Large intestine (tissue), 3 donors: Measurements from ENCODE around the gene CCDC148. TPM values are rescaled to one million over a fixed set of nuclear protein-coding genes. Genes with fewer than 3 reads are reported as not detected.
A peak's percentile ranks its signal among the peaks of the same experiment; 100 is the strongest.
"Not testable (repeated sequence)": the region's sequence is repeated elsewhere in the genome, so short reads cannot be mapped to it uniquely, and the experiment has no call there.

Source experiments
- DNase-seq, 2 donors: peaks; one replicate each; pipeline versions ENCODE4 v3.0.0 to v3.0.0-alpha.2; 2013
- H3K27ac ChIP-seq: one replicate; pipeline ENCODE4 v1.5.1; 2013; ENCODE audit warnings: low read length
- H3K27me3 ChIP-seq: 2 replicates; pipeline ENCODE4 v1.6.1; 2013; ENCODE audit warnings: low read length; ENCODE audit not compliant: control insufficient read depth, insufficient read depth
- H3K36me3 ChIP-seq: 2 replicates; pipeline ENCODE4 v1.6.1; 2013; ENCODE audit warnings: low read length; ENCODE audit not compliant: control insufficient read depth, insufficient read depth
- H3K4me1 ChIP-seq: one replicate; pipeline ENCODE4 v1.6.1; 2013; ENCODE audit warnings: low read length; ENCODE audit not compliant: control insufficient read depth, insufficient read depth
- H3K4me3 ChIP-seq: one replicate; pipeline ENCODE4 v1.5.1; 2013; ENCODE audit warnings: low read length
- H3K9me3 ChIP-seq: one replicate; pipeline ENCODE4 v1.6.1; 2013; ENCODE audit warnings: mild to moderate bottlenecking, low read depth, low read length, moderate library complexity; ENCODE audit not compliant: control insufficient read depth
- WGBS: methylation state at CpG from one replicate; pipeline ENCODE4 v1.1.5; 2013; ENCODE audit warnings: low lambda C conversion rate; ENCODE audit not compliant: insufficient coverage; 5-methylcytosine and 5-hydroxymethylcytosine counted together
- polyA plus RNA-seq: library from polyadenylated mRNA; unstranded; fragments of 120-200 nt; gene quantifications from one replicate; pipeline ENCODE4 v1.2.1, GENCODE V29; 2013

CCDC148 gene
- polyA plus RNA-seq, 1 donor = 0.61 TPM

- 17% methylated on average over 1 of the region's 1 CpG for WGBS
- Histone ChIP-seq H3K4me3 (no peak overlapping the region), H3K9me3 (no peaks in the 10 kb centered on the region), H3K36me3 (no peaks in the 10 kb centered on the region), H3K4me1 (no peaks in the 10 kb centered on the region), H3K27ac (no peak overlapping the region), H3K27me3 (peaks cover 6% of the 10 kb centered on the region)
- peak; percentile 53 to 78 for DNase-seq
Measured at GRCh38 chr2:158232476-158232875, 224.1 kb downstream of the CCDC148 start.

DNA sequence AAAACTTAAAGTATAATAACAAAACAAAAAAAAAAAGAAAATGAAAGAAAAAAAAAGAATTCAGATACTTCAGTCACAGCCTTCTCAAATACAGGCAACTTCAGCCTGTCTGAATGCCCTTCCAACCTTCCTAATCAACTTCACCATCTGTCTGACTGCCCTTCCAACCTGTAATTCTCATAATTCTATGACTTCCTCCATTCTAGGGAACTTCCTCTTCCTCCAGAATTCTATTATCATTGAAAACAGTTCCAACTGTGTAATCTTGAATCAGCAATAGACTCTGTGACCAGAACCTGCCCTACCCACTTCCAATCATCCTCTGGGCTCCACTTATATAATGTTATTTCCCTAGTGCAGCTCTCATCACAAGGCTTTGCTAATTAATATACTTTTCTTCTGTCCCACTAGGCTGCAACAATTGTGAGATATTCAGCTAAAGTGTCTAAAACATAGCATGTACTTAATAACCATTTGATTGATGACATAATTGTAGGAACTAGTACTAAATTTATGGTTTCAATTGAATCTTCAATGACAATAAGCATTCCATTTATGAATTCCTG lies 227.5 kb downstream of the CCDC148 start:
- DNase-seq = no peak
- H3K27me3 ChIP-seq = peaks cover 6% of the 10 kb centered on the region
- no peaks in the 10 kb centered on the region for H3K4me1 ChIP-seq
- H3K9me3 ChIP-seq = no peaks in the 10 kb centered on the region
- no peak overlapping the region for H3K4me3 ChIP-seq
- no peaks in the 10 kb centered on the region for H3K36me3 ChIP-seq
- H3K27ac ChIP-seq = no peak overlapping the region

GRCh38 chr2:158223066-158223465 lies 233.5 kb downstream of the CCDC148 start:
- not testable (repeated sequence) for H3K9me3 ChIP-seq, H3K4me3 ChIP-seq, H3K27ac ChIP-seq, H3K27me3 ChIP-seq, H3K4me1 ChIP-seq, H3K36me3 ChIP-seq, DNase-seq
- WGBS = no CpG with 5 or more reads among the region's 8 CpGs

DNA sequence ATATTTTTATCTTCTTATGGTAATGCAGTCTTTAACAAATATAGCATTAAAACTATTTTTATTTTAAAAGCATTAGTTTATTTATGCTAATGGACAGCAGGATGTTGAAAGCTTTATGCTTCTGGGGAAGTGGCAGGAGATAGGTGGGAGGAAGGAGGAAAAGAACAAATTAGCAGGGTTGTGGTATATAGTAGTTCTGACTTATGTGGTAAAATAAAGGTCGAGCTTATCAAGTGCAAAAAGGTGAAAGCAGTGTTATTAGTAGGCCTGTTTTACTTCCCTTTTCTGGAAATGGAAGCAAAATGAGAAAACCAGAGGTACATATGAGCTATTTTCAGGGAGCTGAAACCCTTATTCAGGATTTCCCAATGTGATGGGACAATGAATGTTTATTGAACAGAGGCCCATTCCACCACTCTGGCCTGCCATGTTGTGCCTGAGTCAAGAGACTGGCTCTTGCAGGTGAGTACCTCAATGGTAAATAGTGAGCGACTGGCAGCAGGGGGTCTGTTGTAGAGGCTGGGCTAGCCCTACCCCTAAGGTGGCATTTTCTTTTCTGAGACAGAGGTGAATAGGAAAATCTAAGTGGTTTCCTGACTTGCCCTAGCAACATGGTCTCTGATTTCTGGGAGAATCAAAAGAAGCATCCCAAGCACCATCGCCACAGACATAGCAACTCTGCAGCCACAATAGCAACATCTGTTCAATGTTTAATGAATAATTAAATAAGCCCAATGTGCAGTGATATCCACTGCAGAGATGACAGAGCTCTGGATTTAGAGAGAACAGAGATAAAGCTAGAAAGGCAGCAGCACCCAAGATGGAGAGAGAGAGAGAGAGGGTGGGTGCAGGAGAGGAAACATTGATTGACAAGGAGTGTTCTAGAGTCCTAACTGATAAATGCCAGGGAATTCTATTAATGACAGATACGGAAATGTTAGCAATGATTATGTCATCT lies 235.2 kb downstream of the CCDC148 start:
- Histone ChIP-seq H3K27ac (no peak overlapping the region), H3K4me1 (no peaks in the 10 kb centered on the region), H3K36me3 (no peaks in the 10 kb centered on the region), H3K4me3 (no peak overlapping the region), H3K9me3 (no peaks in the 10 kb centered on the region), H3K27me3 (no peaks in the 10 kb centered on the region)
- WGBS = 88% methylated on average over 3 of the region's 4 CpGs
- no peak for DNase-seq

- no peaks in the 10 kb centered on the region for H3K36me3 ChIP-seq
- H3K9me3 ChIP-seq = no peaks in the 10 kb centered on the region
- H3K4me1 ChIP-seq = no peaks in the 10 kb centered on the region
- no peaks in the 10 kb centered on the region for H3K27me3 ChIP-seq
- H3K27ac ChIP-seq = no peak overlapping the region
- 96% methylated on average over 5 of the region's 8 CpGs for WGBS
- DNase-seq = no peak
- H3K4me3 ChIP-seq = no peak overlapping the region
Measured at GRCh38 chr2:158217593-158217992, 239.0 kb downstream of the CCDC148 start.

DNA sequence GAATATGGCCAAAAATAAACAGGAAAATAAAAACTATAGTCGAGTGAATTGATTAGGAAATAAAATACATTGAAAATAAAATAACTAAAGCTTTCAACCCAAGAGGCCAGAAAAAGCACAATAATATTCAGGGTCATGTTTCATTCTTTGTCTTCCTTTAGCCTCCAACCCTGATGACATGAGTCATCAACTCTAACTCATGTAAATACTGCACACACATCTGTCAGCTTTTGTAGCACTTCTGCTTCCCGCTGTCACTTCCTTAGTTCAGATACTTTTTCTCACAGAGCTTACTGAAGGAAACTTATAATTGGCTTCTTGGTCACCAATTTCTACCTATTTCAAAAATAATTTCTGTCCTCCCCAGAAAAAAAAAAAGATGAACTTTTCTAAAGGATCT lies 242.1 kb downstream of the CCDC148 start:
- Histone ChIP-seq H3K4me1 (no peaks in the 10 kb centered on the region), H3K9me3 (no peaks in the 10 kb centered on the region), H3K27me3 (no peaks in the 10 kb centered on the region), H3K4me3 (no peak overlapping the region), H3K36me3 (no peaks in the 10 kb centered on the region), H3K27ac (no peak overlapping the region)
- 57% methylated on average over 1 of the region's 2 CpGs for WGBS
- DNase-seq = peak in 1 of 2 donors; percentile 24

- Histone ChIP-seq H3K27ac (no peak overlapping the region), H3K36me3 (no peaks in the 10 kb centered on the region)
- 40% methylated on average over 1 of the region's 2 CpGs for WGBS
Measured at GRCh38 chr2:158213773-158214172, 242.8 kb downstream of the CCDC148 start.

DNA sequence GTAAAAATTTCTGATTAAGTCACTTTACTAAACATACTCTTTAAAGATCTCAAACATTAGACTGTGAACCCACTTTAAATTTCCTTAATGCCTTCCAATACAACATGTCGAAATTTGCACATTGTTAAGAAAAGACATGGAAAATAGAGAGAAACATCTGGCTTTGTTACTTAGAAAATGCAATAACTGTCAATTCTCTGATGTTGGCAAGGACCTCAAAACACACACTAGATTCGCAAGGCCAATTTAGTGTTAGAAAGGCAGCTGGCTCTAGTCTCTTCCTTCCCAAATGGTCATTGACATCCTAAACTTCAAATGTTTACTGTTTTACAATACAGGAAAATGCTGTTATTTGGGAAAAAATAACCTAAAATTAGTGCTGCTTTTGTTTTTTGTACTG lies 244.3 kb downstream of the CCDC148 start:
- Histone ChIP-seq H3K4me3 (no peak overlapping the region), H3K4me1 (no peaks in the 10 kb centered on the region), H3K36me3 (no peaks in the 10 kb centered on the region), H3K9me3 (no peaks in the 10 kb centered on the region), H3K27me3 (no peaks in the 10 kb centered on the region), H3K27ac (no peak overlapping the region)
- WGBS = no CpG with 5 or more reads among the region's 2 CpGs
- no peak for DNase-seq

More at GRCh38 chr2:158213773-158214172, 242.8 kb downstream of the CCDC148 start:
- Histone ChIP-seq H3K27me3 (no peaks in the 10 kb centered on the region), H3K9me3 (no peaks in the 10 kb centered on the region), H3K4me3 (no peak overlapping the region), H3K4me1 (no peaks in the 10 kb centered on the region)
- DNase-seq = no peak

DNA sequence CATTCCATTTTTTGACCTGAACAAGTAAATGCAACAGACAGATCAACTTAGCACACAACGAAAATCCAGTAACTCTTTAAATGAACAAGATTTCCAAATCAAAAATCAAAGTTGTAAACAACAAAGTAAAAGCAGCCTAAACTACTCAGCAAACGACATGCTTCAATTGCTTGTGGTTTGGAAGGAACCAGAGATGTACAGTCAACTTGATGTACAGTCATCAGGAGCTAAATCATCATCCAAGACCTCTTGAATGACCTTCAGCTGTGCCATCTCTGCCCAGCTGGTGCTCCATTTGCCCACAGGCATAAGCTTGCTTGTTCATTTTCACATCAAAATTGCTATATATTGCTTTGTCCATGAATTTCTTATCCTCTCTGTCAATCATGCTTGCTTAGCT lies 245.1 kb downstream of the CCDC148 start:
- no peaks in the 10 kb centered on the region for H3K9me3 ChIP-seq
- H3K36me3 ChIP-seq = no peaks in the 10 kb centered on the region
- no peak overlapping the region for H3K4me3 ChIP-seq
- no peaks in the 10 kb centered on the region for H3K4me1 ChIP-seq
- H3K27ac ChIP-seq = no peak overlapping the region
- 67% methylated on average over 1 of the region's 2 CpGs for WGBS
- DNase-seq = no peak
- H3K27me3 ChIP-seq = no peaks in the 10 kb centered on the region

DNA sequence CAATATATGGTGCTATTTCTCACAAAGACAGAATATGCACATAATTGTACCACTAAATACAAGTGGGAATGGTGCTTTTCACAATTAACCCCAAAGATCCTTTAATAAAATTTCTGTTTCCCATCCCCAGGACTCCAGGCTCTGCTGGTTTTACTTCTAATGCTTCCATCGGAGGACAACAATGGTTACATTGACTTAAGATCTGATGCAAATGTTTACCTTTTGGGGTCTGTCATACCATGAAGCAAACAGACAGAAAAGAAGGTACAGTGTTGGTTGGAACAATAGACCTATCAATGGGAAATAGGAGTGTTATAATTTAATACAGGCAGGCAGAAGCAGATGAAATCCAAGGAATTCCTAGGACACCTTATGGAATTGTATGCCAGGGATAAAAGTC lies 249.2 kb downstream of the CCDC148 start:
- no peak overlapping the region for H3K4me3 ChIP-seq
- no peaks in the 10 kb centered on the region for H3K36me3 ChIP-seq
- H3K27me3 ChIP-seq = no peaks in the 10 kb centered on the region
- no peaks in the 10 kb centered on the region for H3K9me3 ChIP-seq
- no peak overlapping the region for H3K27ac ChIP-seq
- no CpG with 5 or more reads among the region's 1 CpG for WGBS
- H3K4me1 ChIP-seq = no peaks in the 10 kb centered on the region
- DNase-seq = no peak
